Activated CD4-positive, alpha-beta T cell treated with anti-CD3 and anti-CD28 coated beads for 4 hours (primary cell): ENCODE data around the gene WDR6.

Experiments
- DNase-seq, 2 donors: peaks; one replicate each; pipeline ENCODE4 v3.0.0-alpha.2; 2020

The WDR6 gene

DNA sequence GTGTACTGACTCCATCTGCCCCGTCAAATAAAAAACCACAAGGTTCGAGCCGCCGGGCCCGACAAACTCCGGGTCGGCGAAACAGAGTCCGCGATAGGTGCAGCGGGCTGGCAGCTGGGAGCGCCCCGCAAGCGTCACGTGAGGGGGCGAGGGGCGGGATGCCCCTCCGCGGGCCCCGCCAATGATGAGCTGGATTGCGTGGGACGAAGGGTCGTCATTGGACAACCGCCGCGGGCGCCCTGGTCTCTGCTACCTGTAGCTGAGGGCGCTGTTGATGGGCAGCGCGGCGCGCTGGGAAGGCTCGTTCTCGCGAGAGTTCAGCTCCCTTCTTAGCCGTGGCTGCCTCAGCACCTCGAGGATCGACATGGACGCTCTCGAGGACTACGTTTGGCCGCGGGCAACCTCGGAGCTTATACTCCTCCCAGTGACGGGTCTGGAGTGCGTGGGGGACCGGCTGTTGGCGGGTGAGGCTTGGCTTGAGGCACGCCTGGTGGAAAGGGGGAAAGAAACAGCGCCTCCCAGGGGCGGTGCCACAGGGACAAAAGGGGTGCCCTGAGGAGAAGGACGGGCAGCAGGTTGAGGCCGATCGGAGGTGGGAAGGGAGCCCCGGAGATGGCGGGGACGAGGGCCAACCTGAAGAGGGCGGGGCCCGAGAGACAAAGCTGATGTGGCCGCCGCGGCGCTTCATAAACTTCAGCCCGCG, at the start of gene WDR6:
Gene WDR6, plus strand, starts transcription at position 324 of the 703 bp plus-strand sequence. Its CDS starts 41 bp downstream, at position 365.
- DNase-seq: peak; percentile 96 to 97

DNA sequence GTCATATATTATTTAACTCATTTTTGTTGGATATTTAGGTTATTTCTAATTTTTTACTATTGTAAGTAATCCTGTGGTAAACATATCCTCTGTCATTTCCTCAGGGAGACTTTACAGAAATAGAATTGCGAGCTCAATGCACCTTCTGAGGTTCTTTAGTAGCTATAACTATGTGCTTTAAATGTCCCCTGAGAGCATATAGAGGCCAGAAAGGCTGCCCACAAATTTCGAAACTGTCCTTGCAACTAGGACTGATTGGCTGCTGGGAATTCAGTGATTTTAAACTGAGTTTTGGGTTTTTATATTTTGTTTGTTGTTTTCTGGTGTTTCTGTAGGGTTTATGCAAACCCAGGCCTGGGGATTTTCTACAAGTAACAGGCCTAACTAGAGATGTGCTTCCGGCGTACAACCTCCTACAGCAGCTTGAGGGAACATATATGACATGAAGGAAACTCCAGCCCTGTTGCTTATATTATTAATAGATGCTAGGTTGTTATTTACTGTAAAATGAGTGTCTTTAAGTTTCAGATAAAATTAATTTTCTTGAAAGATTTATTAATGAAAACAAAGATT, 46.3 kb upstream of the WDR6 start:
- no peak for DNase-seq

DNA sequence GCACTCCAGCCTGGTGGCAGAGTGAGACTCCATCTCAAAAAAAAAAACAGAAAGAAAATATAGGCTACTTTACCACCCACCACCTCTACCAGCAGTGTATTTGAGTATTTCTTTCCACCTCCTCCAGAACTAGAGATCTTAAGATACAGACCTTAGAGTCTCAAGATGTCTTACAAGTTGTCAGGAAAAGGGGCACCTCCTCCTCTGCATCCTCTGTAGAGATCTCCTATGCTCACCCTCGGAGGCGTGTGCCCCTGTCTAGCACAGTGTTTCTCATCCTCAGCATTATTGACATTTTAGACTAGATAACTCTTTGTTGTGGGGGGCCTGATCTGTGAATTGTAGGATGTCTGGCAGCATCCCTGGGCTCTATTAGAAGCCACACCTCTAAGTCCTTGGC, 44.9 kb upstream of the WDR6 start:
- no peak for DNase-seq

DNA sequence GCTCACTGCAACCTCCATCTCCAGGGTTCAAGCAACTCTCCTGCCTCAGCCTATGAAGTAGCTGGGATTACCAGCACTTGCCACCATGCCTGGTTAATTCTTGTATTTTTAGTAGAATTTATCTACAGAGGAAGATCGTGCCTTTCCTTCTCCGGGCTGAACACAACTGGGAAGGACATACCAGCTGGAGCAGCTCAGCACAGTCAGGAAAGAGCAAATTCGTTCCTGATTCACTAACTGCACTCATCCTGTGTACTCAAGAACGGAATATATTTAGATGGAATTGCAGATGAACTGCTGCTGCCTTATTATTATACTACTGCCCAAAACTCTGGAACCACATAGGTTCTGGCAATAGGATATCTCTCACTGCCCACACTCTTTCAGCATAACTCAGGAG, 44.3 kb upstream of the WDR6 start:
- no peak for DNase-seq

- no peak for DNase-seq
These were observed 43.6 kb upstream of the WDR6 start for GRCh38 chr3:48963591-48963990.

DNA sequence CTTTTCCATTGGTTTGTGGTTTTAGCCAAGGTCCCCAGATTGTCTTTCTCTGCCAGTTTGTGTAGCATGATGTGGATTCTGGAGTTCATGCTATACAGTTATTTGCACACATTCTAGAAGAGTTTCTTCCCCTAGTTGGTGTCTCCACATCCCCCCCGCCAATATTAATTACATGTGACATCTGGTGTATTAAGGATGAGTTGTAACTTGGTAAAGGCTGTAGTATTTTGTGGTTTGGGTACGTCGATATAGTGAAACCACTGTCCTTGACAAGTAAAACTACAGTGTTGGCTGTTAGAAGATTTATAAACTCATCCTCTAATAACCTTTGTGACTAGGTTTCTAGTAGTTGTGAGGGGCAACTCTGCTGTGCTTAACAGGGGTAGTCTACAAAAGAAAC, 40.8 kb upstream of the WDR6 start:
- DNase-seq: no peak

DNA sequence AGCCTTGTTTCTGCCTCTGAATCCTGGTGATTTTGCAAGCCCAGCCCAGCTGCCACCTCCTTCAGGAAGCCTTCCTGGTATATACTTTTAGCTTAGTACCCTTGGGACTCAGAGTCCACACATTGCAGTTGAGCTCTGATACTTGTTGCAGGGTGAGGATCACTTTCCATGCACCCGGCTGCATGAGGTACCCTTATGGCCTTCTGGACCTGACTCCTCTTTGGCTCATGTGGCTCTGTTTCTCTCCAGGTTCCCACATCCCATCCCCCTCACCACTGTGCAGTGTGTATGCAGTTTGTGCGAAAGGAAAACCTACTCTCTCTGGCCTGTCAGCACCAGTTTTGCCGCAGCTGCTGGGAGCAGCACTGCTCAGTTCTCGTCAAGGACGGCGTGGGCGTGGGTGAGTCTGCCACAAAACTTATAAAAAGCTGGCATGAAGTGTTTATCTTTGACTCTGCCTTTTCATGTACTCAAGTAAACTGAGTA, 40.3 kb upstream of the WDR6 start:
- peak; percentile 42 to 50 for DNase-seq

- no peak for DNase-seq
These were observed 36.6 kb upstream of the WDR6 start for GRCh38 chr3:48970586-48970985.

DNA sequence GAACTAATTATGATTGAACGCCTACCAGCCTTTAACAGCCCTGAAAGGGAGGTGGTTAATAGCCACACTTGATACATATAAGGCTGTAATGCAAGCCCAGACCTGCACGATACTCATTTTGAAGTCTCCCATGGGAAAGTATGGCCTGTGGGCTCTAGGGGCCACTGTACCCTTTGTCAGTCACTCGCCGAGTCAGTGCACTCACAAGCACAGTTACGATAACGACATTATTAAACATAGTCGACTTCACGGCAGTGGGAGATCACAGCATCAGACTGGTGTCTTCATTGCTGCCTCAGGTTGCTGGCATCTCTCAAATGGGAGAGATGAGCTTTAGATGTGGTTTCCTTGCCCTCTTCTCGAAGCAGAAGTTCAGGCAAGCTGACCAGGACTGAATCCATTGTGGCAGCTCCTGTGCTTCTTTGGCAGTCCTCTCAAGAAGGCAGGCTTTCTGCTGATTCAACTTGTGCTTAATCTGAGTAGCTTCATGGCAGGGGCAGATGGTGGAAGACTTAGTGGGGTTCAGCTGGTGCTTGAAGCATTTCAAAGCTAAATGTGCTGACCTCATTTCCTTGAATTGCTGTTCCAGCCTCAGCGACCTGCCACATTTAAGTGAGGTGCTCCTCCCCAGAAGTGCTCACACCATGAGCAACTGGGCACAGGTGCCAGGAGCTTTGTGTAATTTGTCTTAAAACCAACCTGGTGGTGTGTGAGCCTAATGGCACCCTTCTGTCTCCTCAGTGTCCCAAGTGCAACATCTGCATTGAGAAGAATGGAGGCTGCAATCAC, 32.9 kb upstream of the WDR6 start:
- no peak for DNase-seq

DNA sequence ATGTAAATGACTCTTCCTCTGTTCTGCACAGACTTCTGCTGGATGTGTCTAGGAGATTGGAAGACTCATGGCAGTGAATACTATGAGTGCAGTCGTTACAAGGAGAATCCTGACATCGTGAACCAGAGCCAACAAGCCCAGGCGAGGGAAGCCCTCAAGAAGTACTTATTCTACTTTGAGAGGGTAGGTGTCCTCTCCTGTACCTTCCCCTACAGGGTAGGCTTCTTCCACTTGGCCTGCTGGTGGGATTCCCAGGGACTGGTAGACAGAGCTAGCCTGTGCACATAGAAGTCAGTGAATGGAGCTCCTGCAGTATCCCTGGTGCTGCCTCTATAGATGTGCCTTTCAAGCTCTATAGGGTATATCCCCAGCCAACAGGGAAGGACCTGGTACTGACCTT, 27.7 kb upstream of the WDR6 start:
- DNase-seq: no peak

DNA sequence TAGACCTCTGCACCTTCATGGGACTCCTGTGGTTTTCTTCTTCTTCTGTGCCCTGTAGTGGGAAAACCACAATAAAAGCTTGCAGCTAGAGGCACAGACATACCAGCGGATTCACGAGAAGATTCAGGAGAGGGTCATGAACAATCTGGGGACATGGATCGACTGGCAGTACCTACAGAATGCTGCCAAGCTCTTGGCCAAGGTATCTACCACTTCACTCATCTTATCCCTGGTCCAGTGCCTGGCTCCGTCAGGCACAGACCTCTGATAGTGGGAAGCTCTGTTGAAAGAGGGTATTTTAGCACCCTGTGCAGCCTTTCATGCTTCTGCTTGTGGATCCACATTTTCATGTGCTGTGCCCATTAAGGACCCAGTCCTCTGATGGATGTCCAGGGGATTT, 26.9 kb upstream of the WDR6 start:
- no peak for DNase-seq

- no peak for DNase-seq
These were observed 25.2 kb upstream of the WDR6 start for GRCh38 chr3:48982016-48982415.

GRCh38 chr3:48982686-48983085, 24.5 kb upstream of the WDR6 start:
- no peak for DNase-seq

DNA sequence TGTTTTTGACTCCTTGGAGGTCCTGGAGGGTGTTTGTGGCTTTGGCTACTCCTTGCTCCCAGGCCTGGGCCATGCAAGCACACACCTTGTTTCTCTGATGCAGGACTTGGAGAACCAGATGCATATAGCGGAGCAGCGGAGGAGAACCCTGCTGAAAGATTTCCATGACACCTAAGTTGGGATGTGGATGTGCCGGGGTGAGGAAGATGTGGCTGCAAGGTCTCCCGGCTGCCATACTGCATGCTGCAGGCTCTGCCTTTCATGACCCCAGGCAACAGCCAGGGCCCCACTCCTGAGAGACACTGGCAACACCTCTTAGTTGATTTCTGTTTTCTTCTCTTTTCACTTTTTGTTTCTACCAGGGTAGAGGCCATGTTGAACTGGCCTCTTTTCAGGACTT, 24.1 kb upstream of the WDR6 start:
- no peak for DNase-seq

GRCh38 chr3:48984663-48985062, 22.5 kb upstream of the WDR6 start:
- no peak for DNase-seq

DNA sequence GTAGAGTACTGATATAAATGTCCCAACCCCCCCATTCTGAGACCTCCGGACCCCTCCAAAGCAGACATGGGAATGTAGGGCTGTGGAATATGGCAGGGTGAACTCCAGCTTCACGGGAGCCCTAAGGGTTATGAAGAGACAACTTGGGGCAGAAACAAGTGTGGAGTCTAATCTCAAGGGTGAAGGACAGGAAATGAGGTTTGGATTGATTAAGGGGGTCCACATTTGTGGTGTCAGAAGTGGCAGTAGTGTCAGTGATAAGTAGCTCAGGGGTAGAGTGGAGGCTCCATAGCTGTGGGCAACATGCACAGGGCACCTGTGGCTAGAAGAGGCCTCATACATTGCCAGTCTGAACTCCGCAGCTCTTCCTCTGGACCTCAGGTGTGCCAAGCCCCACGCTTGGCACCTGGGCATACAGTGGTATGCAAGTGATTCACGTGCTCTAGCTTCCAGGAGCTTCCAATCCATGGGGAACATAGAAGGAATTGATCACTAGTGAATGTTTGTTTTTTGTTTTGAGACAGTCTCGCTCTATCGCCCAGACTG, 21.3 kb upstream of the WDR6 start:
- DNase-seq: no peak

DNA sequence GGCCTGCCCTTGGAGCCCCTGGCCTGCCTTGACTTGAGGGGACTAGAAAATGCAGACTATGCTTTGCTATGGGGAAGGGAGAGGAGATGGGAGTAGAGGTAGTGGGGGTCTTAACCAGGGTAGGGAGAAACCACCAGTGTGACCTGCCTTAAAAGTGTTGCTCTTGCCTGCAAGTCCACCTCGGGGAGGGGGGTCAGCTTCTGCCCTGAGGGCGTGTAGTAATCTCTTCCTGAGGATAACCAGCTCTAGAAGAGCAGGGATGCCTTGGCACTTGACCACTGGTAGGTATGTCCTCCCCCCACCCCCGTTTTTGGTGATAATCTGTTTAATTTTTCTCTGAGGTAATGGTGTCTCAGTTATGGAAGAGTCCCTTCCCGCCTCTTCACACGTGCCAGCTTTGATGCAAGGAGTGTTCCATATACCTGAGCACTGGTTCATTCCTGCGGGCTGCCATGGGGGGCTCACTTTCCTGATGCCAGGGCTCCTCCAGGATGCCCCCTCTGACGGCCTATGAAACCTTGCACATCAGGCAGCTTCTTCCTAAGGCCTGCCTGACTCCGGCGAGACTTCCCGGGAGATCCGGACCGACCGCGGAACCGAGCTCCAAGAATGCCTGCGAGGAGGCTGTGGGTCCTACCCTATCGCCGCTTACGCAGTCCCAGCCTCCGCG, 17.9 kb upstream of the WDR6 start:
- DNase-seq: no peak

DNA sequence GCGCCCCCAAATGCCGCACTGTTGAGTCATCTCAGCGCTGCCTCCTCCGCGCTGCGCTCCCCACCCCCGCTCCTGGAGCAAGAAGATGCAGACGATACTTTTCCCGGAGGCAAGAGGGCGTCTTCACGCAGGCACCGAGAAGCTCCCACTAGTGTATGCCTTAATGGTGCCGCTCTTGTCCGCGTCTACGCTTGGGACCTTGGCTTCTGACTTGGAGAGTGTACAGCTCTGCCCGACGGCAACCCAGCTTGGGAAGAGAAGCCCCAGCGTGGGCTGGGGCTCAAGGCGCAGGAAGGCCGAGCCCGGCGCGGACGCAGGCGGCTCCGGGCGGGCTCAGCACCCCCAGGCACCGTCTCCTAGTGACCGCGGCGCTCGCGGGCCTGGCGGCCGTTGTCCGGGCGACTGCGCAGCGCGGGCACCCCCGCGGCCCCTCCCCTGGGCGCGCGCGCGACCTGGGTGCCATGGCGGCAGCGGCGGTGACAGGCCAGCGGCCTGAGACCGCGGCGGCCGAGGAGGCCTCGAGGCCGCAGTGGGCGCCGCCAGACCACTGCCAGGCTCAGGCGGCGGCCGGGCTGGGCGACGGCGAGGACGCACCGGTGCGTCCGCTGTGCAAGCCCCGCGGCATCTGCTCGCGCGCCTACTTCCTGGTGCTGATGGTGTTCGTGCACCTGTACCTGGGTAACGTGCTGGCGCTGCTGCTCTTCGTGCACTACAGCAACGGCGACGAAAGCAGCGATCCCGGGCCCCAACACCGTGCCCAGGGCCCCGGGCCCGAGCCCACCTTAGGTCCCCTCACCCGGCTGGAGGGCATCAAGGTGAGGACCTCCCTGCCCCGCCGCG, 17.2 kb upstream of the WDR6 start, which contains the start of gene P4HTM:
Gene P4HTM, plus strand, starts transcription at position 446 of the 840 bp plus-strand sequence. Its CDS starts 16 bp downstream, at position 462.
- DNase-seq: peak; percentile 87 to 88

DNA sequence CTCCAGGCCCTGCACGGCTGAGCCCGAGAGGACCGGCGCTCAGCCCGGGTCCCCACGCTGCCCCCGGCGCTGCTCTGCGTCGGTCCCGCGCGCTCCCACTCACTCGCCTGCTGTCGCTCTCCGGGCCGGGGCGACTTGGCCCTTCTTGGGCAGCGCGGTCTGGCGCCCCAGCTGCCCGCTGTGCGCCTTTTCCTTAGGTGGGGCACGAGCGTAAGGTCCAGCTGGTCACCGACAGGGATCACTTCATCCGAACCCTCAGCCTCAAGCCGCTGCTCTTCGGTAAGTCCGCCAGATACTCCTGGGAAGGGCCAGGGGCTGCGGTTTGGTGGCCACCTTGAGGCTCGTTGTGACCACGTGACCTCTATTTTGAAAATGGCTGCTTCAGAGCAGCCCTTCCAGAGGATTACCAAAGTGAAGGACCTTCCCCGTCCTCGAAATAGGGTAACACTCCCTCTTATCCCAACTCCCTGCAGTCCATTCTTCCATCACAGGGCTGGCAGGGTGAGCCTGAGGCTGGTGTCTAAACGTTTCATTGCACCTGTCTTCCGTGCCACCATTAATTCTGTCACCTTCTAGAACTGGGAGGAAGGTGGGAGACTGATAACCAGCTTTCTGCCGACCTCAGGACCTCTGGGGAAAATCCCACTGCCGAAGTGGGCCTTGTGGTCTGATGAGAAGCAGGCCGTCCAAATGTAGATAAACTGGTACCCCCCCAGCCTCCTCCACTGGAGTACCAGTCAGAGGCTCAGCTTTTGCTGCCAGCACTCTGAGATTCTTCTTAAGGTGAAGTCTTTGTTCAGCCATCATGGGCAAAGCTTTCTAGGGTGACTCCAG, 16.3 kb upstream of the WDR6 start:
- DNase-seq: peak in 1 of 2 donors; percentile 25

DNA sequence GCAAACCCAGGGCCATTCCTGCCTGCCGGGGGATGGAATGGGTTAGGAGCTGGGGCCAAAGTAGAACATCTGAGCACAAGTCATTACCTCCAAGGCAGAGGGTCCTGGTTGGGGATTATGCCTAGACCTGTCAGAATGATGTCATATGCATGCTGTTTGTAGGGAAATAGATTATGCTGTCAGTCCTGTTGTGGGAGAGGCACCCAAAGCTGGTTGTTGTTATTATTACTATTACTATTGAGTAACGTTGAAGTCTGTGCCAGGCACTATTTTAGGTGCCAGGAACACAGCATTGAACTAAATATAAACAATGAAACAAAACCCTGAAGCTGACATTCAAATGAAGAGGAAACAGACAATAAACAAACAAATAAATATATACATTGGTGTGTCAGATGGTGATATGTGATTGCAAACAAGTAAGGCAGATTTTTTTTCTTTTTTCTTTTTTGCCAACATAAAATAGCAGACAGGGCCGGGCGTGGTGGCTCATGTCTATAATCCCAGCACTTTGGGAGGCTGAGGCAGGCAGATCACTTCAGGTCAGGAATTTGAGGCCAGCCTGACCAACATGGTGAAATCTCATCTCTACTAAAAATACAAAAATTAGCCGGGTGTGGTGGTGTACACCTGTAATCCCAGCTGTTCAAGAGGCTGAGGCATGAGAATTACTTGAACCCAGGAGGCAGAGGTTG, 15.2 kb upstream of the WDR6 start:
- DNase-seq: no peak
